ENCODE measurements around the gene GSTM5.
"Not testable (repeated sequence)": the region's sequence is repeated elsewhere in the genome, so short reads cannot be mapped to it uniquely, and the experiment has no call there.

GSTM5 gene

DNA sequence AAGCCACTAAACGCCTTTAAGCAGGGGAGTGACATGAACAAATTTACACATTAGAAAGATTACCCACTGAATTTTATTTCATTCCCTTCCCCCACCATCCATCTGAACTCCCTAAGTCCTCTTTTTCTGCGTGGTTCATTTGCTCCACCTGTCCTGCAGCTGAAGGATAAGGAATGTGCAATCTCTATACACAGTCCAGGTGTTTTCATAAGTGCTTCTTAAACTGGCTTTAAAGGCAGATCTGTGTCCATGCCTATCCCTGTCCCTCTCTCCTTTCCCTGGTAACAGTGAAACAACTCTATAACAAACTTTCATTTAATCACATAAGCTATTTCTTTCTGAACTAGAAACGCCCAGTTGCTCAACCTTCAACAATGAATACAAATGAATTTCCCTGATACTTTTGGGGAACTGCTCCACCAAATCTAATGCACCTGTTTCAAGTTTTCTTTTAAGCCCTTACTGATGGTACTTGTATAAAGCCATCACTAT lies 20.4 kb downstream of the GSTM5 start:
- no peak for DNase-seq

GRCh38 chr1:109733236-109733870 lies 21.3 kb downstream of the GSTM5 start:
- no peak for DNase-seq

- DNase-seq, result peak; percentile 68
Observed at GRCh38 chr1:109739738-109740614, 27.9 kb downstream of the GSTM5 start.

- no peak for DNase-seq
Observed at GRCh38 chr1:109740615-109741373, 28.7 kb downstream of the GSTM5 start, which contains the start of gene GSTM3. Gene GSTM3 (minus strand): TSS chr1:109741038. CDS start chr1:109740287, 751 bp downstream.

DNA sequence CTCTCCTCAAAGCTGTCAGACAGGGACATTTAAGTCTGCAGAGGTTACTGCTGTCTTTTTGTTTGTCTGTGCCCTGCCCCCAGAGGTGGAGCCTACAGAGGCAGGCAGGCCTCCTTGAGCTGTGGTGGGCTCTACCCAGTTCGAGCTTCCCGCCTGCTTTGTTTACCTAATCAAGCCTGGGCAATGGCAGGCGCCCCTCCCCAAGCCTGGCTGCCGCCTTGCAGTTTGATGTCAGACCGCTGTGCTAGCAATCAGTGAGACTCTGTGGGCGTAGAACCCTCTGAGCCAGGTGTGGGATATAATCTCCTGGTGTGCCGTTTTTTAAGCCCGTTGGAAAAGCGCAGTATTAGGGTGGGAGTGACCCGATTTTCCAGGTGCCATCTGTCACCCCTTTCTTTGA lies 36.3 kb downstream of the GSTM5 start:
- DNase-seq, result not testable (repeated sequence)

- DNase-seq, result no peak
Observed at GRCh38 chr1:109749221-109749620, 37.2 kb downstream of the GSTM5 start.

DNA sequence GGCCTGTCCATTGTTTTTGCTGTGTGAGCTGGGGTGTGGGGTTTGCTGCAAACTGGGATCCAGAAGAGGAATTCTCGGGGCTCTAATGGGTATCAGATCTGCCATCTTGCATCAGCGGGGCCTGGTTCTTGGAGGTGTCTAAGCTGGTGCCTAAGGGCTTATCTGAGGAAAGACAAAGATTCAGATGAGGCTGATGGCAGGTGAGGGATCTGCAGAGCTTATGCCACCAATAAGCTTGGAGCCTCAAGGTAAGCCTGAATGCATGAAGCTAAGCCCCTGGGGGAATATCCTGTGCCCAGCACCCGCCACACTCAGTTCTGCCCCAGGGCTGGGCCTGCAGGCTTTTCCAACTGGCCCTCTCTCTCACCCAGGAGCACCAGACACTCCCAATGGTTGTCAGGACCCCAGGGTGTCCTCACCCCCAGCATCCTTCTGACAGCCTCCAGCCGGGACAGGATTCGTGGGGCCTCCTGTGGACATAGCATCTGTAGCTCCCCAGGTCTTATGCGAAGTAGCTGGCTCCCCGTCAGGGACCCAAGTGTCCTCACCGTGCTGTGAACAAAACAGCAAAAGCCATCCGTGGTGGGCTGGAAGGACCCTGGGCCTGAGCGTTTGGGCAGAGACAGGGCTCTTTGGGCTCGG lies 38.3 kb downstream of the GSTM5 start:
- no peak for DNase-seq

- DNase-seq, result no peak
Observed at GRCh38 chr1:109750920-109751319, 38.9 kb downstream of the GSTM5 start.

DNA sequence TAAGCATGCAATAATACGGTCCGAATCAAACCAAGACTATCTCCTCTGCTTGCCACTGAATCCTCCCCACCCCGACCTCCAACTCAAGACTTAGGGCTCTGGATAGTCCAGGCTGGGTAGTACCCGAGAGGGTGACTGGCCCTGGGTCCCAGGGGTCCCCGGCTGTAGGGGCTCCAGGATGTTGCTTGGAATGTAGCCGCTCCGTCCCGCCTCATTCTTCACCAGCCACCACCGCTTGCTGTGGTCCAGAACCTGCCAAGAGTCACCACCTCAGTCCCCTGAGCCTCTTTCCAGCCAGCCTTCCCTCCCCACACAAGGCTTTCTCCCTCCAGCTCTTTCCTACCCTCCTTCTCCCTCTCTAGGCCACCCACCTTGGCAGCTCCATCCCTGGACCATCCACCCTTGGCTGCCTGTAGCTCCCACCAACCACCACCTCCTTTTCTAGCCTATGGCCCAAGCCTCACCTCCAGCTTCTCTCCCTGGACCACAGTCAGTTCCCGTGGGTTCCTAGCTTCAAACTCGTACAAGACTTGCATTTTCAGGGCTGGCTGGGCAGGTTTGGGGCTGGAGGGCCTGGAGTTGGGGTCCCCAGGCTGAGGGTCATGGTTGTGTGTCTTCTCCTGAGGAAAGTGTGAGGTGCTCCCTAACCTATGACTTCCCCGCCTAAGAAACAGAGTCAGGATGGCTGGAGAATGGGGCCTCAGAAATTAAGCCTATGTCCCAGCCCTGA lies 39.6 kb downstream of the GSTM5 start:
- no peak for DNase-seq

- DNase-seq, result no peak
Observed at GRCh38 chr1:109754738-109755137, 42.7 kb downstream of the GSTM5 start.

- DNase-seq, result not testable (repeated sequence)
Observed at GRCh38 chr1:109756325-109756724, 44.3 kb downstream of the GSTM5 start.

- no peak for DNase-seq
Observed at GRCh38 chr1:109756848-109757521, 44.9 kb downstream of the GSTM5 start.

DNA sequence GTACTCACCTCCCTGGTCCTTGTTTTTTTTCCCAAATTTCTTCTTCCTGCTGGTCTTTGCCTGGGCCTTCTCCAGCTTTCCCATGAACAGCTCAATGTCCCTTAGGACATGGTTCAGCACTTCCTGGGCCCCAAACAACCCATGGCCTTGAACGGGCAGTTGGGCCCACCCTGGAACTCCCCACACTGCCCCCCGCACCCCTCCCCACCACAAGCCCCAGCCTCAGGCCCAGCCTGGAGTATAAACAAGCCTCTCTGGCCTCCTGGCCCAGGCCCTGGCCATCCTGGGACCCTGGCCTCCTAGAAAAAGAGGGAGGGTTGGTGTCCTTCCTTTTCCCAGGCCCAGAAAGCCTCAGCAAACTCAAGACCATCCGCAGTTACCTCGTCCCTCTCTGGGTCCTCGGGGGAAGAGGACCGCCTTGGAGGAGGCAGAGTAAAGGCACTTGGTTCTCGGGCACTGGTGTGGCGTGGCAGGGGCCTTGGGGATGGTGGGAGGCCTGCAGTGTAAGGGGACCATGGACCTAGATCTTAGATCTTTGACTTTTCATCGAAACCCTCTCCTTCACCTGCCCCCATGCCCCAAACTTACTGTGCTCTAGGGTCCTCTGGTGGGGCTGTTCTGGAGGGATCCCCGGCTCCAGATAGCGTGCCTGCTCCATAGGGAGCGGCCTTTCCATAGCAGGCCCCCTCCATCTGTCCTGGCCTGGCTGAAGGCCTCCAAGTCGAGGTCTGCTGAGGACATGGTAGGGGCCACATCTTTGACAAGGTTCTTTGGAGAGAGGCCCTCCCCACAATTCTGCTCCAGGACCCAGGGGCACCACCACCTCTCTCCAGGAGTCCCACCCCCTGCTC lies 46.1 kb downstream of the GSTM5 start:
- no peak for DNase-seq

- no peak for DNase-seq
Observed at GRCh38 chr1:109759513-109760334, 47.7 kb downstream of the GSTM5 start.

GRCh38 chr1:109760581-109761226 lies 48.7 kb downstream of the GSTM5 start:
- DNase-seq, result no peak

DNA sequence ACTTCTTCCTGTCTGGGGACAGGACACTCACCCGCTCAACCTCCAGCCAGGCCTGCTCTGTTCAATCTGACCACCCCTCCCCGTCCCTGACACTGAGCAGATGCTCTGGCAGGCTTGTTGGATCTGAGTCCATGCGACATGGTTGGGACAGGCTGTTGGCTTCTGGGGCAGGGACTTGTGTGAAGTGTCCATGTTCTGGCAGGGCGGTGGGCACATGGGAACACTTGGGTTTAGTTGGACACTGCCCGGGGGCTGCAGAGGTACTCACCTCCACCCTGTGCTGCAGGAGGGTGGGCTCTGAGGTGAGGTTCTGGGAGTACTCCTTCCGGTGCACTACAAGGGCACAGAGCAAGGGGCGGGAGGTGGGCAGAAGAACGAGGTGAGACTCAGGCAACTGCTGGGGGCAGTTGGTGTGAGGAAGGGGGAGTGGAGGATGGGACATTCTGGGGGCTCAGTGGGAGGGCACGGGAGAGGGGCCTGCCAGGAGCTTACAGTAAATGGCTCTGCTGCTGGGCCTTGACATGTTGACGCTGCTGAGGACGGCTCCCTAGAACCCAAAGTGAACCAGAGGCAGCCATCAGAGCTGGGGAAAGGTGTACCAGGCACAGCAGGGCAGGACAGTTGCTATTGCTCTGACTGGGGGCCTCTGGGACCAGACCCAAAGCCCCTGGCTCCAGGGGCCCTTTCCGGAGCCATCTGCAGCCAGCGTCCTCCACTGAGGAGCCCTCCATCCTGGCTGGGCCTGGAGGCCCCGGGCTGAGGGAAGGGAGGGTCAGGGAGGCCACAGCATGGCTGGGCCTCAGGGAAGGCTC lies 49.4 kb downstream of the GSTM5 start:
- no peak for DNase-seq

DNA sequence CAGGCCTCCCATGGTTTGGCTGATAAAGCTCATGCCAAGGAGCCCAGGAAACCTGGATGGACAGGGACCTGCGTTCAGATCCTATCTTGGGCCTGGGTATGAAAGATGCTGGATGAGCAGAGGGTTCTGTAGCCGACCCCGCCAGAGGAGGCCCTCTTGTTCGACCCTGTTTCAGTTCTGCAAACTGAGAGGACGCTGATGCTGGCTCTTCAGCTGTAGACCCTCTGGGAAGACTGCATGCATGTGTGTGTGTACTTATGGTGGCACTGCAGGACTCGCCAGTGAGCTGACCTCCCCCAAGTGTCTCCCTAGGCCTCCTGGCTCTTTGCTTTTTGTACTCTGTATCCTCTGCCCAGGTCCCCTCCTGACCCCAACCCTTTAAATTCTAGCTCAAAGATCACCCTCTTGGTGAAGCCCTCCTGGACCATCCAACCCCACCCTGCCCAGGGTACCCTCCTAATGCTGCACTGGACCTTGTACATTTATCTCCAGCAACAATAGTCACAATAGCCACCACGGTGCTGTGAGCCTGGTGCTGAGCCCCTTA lies 50.1 kb downstream of the GSTM5 start:
- DNase-seq, result no peak
